Right atrium auricular region (tissue), 2 donors: Measurements from ENCODE around the gene RAC2. TPM values are rescaled to one million over a fixed set of nuclear protein-coding genes. Genes with fewer than 3 reads are reported as not detected.

Source experiments
- DNase-seq: peaks from one replicate; pipeline ENCODE4 v3.0.0-alpha.2; 2019; ENCODE audit warnings: low spot score
- H3K27ac ChIP-seq, 2 donors: fragments of 200-600 bp; sonication (generic); 1 replicate in 1 of 2; 2 replicates in 1 of 2; pipeline ENCODE4 v1.5.1; 2016 to 2019
- H3K27me3 ChIP-seq, 2 donors: fragments of 200-600 bp; sonication (generic); one replicate each; pipeline versions ENCODE4 v1.5.1 to v1.6.0; 2017 to 2019
- H3K36me3 ChIP-seq: fragments of 200-600 bp; sonication (generic); one replicate; pipeline ENCODE4 v1.5.1; 2016
- H3K4me1 ChIP-seq, 2 donors: fragments of 200-600 bp; sonication (generic); one replicate each; pipeline versions ENCODE4 v1.5.1 to v1.6.0; 2017 to 2019
- H3K4me3 ChIP-seq, 2 donors: fragments of 200-600 bp; sonication (generic); 1 replicate in 1 of 2; 2 replicates in 1 of 2; pipeline ENCODE4 v1.5.1; 2017 to 2019; ENCODE audit warnings: mild to moderate bottlenecking in 1 of 2, moderate library complexity in 1 of 2
- H3K9me3 ChIP-seq, 2 donors: fragments of 200-600 bp; sonication (generic); one replicate each; pipeline ENCODE4 v1.5.1; 2019
- total RNA-seq, 2 donors: library from RNA; depleted of rRNA; stranded (reverse); fragments of >200 nt; gene quantifications; one replicate each; pipeline ENCODE4 v1.1.0, GENCODE V29; 2016
- TF ChIP-seq, protein P1 (sequence below), 2 donors: fragments of 200-600 bp; sonication (generic); IDR thresholded peaks; one replicate each; pipeline ENCODE4 v1.5.1; 2019; ENCODE audit warnings: antibody characterized with exemption in 2 of 2

Gene RAC2
- total RNA-seq, 2 donors from 2014 or later: 2.9 to 10.3 TPM

DNA sequence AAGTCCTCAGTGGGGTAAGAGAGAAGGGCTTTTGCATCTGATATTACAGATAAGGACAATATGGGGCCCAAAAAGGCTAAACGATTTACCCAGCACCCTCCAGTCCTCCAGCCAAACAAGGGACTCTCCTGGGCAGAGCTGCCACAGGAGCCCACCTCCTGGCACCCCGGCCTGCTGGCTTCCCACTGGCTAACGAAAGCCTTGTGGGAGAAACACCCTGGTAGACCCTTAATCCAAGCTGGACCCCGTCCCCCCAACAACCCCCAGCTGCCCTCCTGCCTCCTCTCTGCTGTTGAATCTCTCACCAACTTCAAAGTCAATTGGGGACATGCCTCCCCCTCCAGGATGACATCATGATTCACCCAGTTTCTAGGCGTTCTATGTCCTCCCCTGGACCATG, 66.8 kb downstream of the RAC2 start:
- DNase-seq: no peak
- no peaks in the 10 kb centered on the region for H3K9me3 ChIP-seq
- H3K4me1 ChIP-seq: peaks cover 0 to 52% of the 10 kb centered on the region in 2 donors
- peak overlapping the region; percentile 61 for H3K27ac ChIP-seq
- no peaks in the 10 kb centered on the region for H3K27me3 ChIP-seq
- H3K36me3 ChIP-seq: no peaks in the 10 kb centered on the region
- H3K4me3 ChIP-seq: no peak overlapping the region
- TF ChIP-seq, protein P1, sequence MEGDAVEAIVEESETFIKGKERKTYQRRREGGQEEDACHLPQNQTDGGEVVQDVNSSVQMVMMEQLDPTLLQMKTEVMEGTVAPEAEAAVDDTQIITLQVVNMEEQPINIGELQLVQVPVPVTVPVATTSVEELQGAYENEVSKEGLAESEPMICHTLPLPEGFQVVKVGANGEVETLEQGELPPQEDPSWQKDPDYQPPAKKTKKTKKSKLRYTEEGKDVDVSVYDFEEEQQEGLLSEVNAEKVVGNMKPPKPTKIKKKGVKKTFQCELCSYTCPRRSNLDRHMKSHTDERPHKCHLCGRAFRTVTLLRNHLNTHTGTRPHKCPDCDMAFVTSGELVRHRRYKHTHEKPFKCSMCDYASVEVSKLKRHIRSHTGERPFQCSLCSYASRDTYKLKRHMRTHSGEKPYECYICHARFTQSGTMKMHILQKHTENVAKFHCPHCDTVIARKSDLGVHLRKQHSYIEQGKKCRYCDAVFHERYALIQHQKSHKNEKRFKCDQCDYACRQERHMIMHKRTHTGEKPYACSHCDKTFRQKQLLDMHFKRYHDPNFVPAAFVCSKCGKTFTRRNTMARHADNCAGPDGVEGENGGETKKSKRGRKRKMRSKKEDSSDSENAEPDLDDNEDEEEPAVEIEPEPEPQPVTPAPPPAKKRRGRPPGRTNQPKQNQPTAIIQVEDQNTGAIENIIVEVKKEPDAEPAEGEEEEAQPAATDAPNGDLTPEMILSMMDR (IDR thresholded peaks at IDR 0.05): no peak

DNA sequence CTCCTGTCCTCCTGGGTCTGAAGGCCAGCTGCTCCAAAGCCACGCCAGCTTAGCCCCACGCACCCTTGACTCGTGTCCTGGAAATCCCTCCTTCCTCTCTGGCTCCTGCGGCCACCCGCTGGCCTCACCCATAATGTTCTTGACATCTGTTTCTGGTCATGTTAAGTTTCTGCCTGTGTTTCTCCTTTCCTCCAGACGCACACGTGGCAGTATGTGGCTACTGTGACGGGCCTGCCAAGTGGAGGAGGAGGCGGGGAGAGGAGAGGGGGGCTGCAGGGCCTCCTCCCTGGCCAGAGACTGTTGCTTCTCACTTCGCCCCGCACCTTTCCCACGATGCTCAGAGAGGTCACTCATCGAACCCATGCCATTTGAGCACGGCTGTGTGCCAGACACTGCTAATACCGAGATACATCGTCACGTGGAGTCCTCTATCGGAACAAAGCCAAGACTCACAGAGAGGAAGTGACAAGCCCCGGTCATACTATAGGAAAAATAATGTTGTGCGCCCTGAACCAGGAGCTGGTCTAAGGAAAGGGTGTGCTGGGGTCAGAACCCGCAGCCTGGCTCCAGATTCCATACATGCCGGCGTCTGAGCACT, 67.5 kb downstream of the RAC2 start:
- no peaks in the 10 kb centered on the region for H3K9me3 ChIP-seq
- no peaks in the 10 kb centered on the region for H3K36me3 ChIP-seq
- DNase-seq: peak; percentile 80
- no peaks in the 10 kb centered on the region for H3K27me3 ChIP-seq
- TF ChIP-seq, protein P1 (IDR thresholded peaks at IDR 0.05): no peak
- peak overlapping the region in 1 of 2 donors; percentile 16 for H3K4me3 ChIP-seq
- H3K27ac ChIP-seq: peak overlapping the region; percentile 61
- peaks cover 0 to 52% of the 10 kb centered on the region in 2 donors for H3K4me1 ChIP-seq

DNA sequence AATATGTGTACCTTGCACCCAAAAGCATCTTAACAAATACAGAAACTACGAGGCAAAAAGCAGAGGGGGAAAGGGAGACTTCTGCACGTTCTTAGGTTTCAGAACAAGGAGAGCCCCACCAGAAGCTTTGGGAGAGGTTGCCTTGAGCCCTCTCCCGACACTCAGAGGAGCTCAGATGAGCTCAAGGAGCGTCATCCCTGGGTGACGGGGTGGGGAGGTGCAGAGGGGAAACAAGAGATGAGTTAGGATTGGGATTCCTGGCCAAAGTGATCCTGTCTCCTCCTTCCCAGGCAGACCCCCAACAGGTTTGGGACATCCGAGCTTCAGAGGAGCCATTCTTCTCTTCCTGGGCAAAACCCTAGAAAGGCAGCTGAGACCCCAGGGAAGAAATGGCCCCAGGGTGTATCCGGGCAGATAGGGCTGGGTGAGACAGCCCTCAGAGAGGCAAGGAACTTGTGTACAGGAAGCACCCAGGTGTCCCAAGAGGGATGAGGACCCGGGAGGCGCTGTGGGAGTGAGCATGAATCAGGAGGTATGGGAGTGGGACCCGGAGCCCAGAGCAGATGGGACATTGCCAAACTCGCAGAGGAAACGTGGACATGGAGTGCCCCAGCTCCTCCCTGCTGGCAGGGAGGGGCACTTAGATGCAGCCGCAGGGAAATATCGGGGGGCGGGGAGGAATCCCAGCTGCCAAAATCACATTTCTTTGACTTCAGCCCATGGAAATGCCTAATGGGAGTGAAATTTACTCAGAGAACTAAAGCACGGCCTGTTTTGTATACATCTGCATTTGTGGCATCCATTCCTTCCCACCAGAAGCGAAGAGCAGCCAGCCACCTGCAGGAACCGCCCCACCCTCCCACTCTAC, 68.4 kb downstream of the RAC2 start:
- H3K27me3 ChIP-seq: no peaks in the 10 kb centered on the region
- H3K36me3 ChIP-seq: no peaks in the 10 kb centered on the region
- peaks cover 0 to 52% of the 10 kb centered on the region in 2 donors for H3K4me1 ChIP-seq
- H3K9me3 ChIP-seq: no peaks in the 10 kb centered on the region
- TF ChIP-seq, protein P1 (IDR thresholded peaks at IDR 0.05): no peak
- no peak overlapping the region for H3K4me3 ChIP-seq
- DNase-seq: no peak
- peak overlapping the region; percentile 61 for H3K27ac ChIP-seq

Other genes starting within 250 kb of the RAC2 start
- gene TST, start 224.8 kb downstream of the RAC2 start, total RNA-seq: 10 to 100 TPM; 55.0 to 82.1 TPM
- gene MPST, start 224.5 kb downstream of the RAC2 start, total RNA-seq: 100 to 1,000 TPM; 102 to 116 TPM
- 10 to 100 TPM; 44.9 to 54.8 TPM for gene KCTD17, start 192.5 kb downstream of the RAC2 start, total RNA-seq
- gene TMPRSS6, start 134.6 kb downstream of the RAC2 start, total RNA-seq: not detected
- 1 to 10 TPM in 1 of 2 donors, under 1 TPM in 1; 0.94 to 1.0 TPM for gene IL2RB, start 94.4 kb downstream of the RAC2 start, total RNA-seq
- 1 to 10 TPM; 1.6 to 2.2 TPM for gene C1QTNF6, start 56.0 kb downstream of the RAC2 start, total RNA-seq
- not detected for gene SSTR3, start 31.8 kb downstream of the RAC2 start, total RNA-seq
- 1 to 10 TPM; 1.5 to 5.9 TPM for gene CYTH4, start 38.2 kb upstream of the RAC2 start, total RNA-seq
- gene ELFN2, start 183.2 kb upstream of the RAC2 start, total RNA-seq: not detected
- 10 to 100 TPM in 1 of 2 donors, 1 to 10 TPM in 1; 9.9 to 19.5 TPM for gene MFNG, start 242.1 kb upstream of the RAC2 start, total RNA-seq